GM21737 (cell line): ENCODE data around the gene SYNM.

Source experiments
- ATAC-seq: cut with Tn5 transposase; IDR thresholded peaks from one replicate; pipeline ENCODE4 v1.9.1; 2021; ENCODE audit warnings: mild to moderate bottlenecking, moderate library complexity; ENCODE audit not compliant: unreplicated experiment

SYNM gene

GRCh38 chr15:99082798-99083197 lies 22.1 kb upstream of the SYNM start:
- ATAC-seq: no peak

GRCh38 chr15:99084965-99085364 lies 19.9 kb upstream of the SYNM start:
- ATAC-seq: no peak

DNA sequence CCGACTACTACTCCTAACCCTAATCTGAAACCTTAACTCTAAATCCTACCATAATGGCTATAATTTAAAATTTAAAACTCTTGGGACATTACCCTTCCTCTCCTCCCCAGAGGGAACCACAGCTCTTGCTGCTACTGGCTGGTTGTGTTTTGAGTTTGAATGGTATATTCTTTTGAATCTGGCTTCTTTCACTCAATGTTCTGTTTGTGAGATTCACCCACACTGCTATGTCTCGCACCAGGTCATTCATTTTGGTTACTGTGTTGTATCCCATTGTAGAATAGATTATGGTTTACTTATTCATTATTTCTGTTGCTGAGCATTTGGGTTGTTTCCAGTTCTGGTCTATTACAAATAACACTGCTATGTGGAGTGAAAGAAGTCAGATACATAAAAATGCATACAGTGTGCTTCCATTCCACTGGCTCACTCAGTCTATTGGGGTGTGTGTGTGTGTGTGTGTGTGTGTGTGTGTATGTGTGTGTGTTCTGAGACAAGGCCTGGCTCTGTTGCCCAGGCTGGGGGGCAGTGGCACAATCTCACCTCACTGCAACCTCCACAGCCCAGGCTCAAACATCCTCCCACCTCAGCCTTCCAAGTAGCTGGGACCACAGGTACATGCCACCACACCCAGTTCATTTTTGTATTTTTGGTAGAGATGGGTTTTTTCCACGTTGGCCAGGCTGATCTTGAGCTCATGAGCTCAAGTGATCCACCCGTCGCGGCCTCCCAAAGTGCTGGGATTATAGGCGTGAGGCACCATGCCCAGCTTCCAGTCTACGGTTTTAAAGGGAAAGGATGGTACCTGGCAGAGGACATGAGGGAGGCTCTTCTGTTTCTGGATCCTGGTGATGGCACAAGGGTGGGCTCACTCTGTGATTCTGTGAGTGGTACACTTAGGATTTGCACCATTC lies 19.2 kb upstream of the SYNM start:
- ATAC-seq: no peak

DNA sequence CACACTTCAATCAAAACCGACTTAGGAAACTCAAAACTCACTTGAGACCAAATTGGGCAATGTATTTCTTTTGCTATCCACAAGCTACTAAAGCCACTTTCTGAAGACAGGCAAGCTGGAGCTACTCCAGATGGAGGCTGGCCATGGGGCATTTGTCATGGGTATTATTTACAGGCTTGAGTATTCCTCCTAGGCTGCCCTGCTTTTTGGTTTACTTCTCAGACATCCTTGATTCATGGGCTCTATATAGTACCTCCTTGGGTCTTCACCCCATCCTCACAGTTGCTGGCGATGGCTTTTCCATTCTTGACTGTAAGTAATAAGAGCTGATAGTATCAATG lies 18.6 kb upstream of the SYNM start:
- no peak for ATAC-seq

GRCh38 chr15:99087405-99087943 lies 17.4 kb upstream of the SYNM start:
- ATAC-seq: no peak

DNA sequence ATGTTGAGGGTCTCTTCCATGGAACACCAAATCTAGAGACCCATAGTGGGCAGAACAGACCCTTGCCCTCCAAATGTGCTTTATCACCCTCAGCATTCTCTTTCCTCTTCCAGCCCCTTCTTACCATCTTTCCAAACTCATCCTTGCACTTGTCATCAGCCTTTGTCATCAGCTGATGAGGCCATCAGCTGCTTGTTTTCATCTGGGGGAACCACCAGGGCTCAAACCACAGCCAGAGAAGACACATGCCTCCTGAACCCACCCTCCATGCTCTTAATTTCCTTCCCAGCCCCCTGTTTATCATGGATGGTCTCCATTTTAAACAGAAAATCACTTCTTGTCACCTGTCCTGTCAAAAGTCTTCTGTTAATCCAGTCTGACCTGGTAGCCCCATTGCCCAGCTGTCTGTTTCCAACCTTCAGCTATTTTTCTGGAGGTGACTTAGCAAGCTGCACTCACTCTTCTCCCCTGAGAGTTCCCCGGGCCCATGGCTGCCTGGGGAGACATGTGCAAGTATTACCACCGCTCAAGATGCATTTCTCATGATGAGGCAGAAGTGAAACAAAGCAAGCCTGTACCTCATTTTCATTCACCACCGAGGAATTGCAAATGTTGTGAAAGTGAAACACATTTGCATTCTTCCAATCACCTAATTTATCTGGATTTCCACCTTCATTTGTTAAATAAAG lies 14.7 kb upstream of the SYNM start:
- peak; percentile 99 for ATAC-seq

- ATAC-seq: no peak
Measured at GRCh38 chr15:99090938-99091337, 13.9 kb upstream of the SYNM start.

- no peak for ATAC-seq
Measured at GRCh38 chr15:99092554-99093172, 12.2 kb upstream of the SYNM start.

DNA sequence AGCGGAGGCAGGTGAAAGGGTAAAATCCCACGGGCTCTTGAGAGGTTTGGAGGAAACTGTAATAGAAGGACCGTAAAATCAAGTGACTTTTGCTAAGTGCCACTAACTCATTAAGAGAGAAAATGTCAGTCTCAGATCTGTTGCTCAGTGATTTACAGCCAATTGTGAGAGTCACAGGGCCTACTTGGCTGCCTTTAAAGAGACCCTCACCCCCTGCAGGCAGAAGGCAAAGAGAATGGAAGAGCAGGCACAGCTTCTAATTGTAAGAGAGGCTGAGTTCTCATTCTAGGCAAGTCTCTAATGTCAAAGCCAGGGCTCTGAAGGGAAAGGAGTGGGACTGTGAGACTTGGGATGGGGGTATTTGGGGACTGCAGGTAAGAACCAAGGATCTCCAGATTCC lies 9.3 kb upstream of the SYNM start:
- ATAC-seq: no peak

GRCh38 chr15:99096173-99096893 lies 8.5 kb upstream of the SYNM start:
- no peak for ATAC-seq

- ATAC-seq: no peak
Measured at GRCh38 chr15:99096894-99097426, 7.9 kb upstream of the SYNM start.

DNA sequence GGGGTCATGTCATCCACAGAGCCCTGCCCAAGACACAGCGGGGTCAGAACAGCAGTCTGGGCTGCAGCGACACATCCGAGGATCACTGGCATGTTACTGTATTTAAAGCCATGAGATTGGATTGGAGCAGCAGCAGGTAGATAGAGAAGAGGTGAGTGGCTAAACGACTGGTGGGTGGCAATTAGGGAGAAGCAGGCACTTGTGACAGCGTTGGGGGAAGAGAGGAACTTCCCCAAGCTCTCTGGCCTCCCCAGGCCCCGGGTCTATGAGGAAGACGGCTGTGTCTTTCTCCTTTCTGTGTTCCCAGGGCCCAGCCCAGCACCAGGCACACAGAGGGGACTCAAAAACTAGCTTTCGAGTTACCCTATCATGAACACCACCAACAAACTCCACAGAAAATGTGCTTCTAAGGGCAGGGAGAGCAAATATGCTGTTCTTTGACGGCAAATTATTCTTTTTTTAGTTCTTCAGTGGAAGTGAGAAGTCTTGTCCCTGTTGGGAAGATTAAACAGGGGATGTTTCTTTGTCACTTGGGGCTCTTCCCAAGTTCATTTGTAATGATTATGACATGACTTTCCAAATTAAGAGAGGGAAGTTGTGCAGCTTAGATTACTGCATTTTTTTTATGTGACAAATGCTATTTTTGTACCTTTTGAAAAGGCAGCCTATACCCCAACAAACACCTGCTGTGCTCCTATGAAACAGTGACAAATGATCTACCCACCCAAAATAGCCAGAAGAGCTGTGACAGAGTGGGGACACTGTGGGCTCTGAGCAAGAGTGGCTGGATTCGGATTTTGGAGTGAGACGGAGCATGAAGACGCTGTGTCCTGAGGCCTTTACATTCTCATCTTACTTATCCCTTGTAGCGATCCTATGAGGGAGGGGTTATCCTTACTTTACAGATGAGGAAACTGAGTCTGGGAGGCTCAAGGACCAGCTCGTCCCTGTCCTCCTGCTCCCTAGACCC lies 7.2 kb upstream of the SYNM start:
- no peak for ATAC-seq

DNA sequence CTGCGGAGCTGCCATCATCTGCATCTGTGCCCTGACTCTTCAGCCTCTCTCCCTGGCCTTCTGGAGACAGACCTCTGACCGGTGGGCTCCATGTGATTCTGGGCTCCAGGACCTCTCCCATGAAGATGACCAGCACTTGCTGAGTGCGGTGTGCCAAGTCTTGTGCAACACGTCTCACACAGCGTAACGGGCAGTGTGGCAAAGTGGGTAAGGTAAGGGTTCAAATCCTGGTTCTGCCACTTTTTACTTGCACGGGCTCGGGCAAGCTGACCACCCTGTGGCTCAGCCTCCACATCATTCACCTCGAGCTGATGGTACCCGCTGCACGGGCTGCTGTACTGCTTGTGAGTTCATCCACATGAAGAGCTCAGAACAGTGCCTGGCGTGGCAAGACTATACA lies 6.5 kb upstream of the SYNM start:
- ATAC-seq: no peak

GRCh38 chr15:99098991-99099390 lies 5.9 kb upstream of the SYNM start:
- ATAC-seq: no peak

DNA sequence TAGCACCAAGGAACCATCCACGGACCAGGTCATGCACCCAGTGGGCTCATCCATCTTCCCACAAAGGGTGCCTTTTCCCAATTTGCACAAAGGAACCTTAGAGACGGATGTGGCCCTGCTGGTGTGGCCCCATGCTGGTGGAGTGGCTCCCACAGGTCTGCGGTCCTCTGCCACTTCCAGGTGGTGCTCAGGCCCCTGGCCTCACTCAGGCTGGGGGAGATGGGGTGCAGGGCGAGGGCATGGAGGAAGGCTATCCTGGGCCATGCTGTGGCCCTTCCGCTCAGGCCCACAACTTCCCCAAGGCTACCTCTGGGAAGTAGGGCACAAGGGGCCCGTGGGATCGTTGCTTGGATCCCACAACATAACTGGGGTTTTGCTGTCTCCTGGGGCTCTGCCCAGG lies 5.2 kb upstream of the SYNM start:
- no peak for ATAC-seq

DNA sequence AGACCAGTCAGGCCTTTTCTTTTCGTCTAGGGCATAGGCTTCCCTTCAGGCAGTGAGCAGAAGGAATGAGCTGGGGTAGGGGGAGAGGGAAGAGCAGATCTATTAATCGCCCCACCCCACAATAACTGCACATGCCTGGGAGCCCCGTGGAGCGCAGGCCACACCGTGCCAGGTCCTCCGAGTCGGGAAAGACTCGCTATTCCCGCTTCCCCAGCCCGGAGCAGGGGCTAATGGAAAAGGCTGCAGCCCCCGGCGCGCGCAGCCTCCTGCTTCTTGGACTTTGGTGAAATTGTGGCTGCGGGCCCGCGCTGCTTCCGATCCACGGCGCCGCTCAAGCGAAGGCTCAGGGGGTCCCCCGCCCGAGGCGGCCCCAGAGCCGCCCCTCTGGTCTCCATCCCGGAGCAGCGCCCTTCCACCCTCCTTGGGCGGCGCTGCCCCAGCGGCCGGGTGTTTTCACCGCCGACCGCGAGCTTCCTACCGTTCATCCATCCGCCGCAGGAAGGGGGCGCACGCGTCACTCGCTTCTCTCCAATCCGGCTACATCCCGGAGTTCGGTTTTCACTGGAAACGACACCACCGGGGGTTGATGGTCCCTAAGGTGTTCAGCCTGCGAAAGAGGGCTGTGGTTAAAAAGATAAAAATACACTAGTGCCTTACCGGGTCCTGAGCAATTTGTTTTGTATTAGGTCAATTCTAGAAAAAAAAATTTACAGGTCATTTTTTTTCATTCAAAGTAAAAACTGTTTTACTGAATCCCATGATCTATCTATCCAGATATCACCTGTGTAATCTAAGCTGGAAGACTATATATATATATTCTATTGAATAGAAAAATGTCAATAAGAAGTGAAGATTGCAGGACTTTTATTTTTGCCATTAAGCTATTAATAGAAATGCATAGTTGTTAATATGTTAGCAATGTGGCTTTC lies 4.4 kb upstream of the SYNM start:
- ATAC-seq: peak; percentile 35

DNA sequence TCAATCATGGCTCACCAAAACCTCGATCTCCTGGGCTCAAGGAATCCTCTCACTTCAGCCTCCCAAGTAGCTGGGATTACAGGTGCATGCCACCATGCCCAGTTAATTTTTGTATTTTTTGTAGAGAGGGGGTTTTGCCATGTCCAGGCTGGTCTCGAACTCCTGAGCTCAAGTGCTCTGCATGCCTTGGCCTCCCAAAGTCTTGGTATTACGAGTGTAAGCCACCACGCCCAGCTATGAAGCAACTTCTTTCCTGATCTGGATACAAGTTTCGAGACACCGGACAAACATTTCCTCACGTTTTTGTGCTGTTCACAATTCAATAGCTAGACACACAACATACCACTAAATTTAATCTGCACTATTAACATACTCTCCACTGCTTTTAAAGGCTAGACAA lies 3.4 kb upstream of the SYNM start:
- ATAC-seq: no peak
